ENCODE results near the gene AFF2.

Gene AFF2

GRCh38 chrX:148956352-148956751 lies 455.9 kb downstream of the AFF2 start:
- Histone ChIP-seq H3K4me3 (ENCODE audit: low read depth in 1 of 2, low read length in 1 of 2) (no peak overlapping the region), H3K27ac (no peak overlapping the region), H3K36me3 (peaks cover 56% of the 10 kb centered on the region), H3K4me1 (ENCODE audit: control insufficient read depth in 1 of 2, insufficient read depth in 1 of 2, low read depth in 1 of 2, low read length in 1 of 2) (no peaks in the 10 kb centered on the region), H3K9me3 (no peaks in the 10 kb centered on the region), H3K27me3 (no peaks in the 10 kb centered on the region)
- TF ChIP-seq CTCF (IDR thresholded peaks at IDR 0.05): no peak

GRCh38 chrX:148958901-148959300 lies 458.5 kb downstream of the AFF2 start:
- no peaks in the 10 kb centered on the region for H3K9me3 ChIP-seq
- H3K4me3 ChIP-seq (ENCODE audit: low read depth in 1 of 2, low read length in 1 of 2): no peak overlapping the region
- H3K27me3 ChIP-seq: no peaks in the 10 kb centered on the region
- no peak overlapping the region for H3K27ac ChIP-seq
- TF ChIP-seq CTCF (IDR thresholded peaks at IDR 0.05): no peak
- H3K4me1 ChIP-seq (ENCODE audit: control insufficient read depth in 1 of 2, insufficient read depth in 1 of 2, low read depth in 1 of 2, low read length in 1 of 2): no peaks in the 10 kb centered on the region
- peaks cover 56% of the 10 kb centered on the region for H3K36me3 ChIP-seq

GRCh38 chrX:148960060-148960459 lies 459.6 kb downstream of the AFF2 start:
- H3K4me3 ChIP-seq (ENCODE audit: low read depth in 1 of 2, low read length in 1 of 2): no peak overlapping the region
- no peaks in the 10 kb centered on the region for H3K27me3 ChIP-seq
- H3K36me3 ChIP-seq: peaks cover 50% of the 10 kb centered on the region
- no peak overlapping the region for H3K27ac ChIP-seq
- no peaks in the 10 kb centered on the region for H3K9me3 ChIP-seq
- TF ChIP-seq CTCF (IDR thresholded peaks at IDR 0.05): no peak
- H3K4me1 ChIP-seq (ENCODE audit: control insufficient read depth in 1 of 2, insufficient read depth in 1 of 2, low read depth in 1 of 2, low read length in 1 of 2): no peaks in the 10 kb centered on the region

GRCh38 chrX:148961985-148962384 lies 461.6 kb downstream of the AFF2 start:
- no peaks in the 10 kb centered on the region for H3K27me3 ChIP-seq
- H3K36me3 ChIP-seq: peaks cover 46% of the 10 kb centered on the region
- no peaks in the 10 kb centered on the region for H3K9me3 ChIP-seq
- H3K4me3 ChIP-seq (ENCODE audit: low read depth in 1 of 2, low read length in 1 of 2): no peak overlapping the region
- TF ChIP-seq CTCF (IDR thresholded peaks at IDR 0.05): no peak
- H3K27ac ChIP-seq: no peak overlapping the region
- no peaks in the 10 kb centered on the region for H3K4me1 ChIP-seq (ENCODE audit: control insufficient read depth in 1 of 2, insufficient read depth in 1 of 2, low read depth in 1 of 2, low read length in 1 of 2)

DNA sequence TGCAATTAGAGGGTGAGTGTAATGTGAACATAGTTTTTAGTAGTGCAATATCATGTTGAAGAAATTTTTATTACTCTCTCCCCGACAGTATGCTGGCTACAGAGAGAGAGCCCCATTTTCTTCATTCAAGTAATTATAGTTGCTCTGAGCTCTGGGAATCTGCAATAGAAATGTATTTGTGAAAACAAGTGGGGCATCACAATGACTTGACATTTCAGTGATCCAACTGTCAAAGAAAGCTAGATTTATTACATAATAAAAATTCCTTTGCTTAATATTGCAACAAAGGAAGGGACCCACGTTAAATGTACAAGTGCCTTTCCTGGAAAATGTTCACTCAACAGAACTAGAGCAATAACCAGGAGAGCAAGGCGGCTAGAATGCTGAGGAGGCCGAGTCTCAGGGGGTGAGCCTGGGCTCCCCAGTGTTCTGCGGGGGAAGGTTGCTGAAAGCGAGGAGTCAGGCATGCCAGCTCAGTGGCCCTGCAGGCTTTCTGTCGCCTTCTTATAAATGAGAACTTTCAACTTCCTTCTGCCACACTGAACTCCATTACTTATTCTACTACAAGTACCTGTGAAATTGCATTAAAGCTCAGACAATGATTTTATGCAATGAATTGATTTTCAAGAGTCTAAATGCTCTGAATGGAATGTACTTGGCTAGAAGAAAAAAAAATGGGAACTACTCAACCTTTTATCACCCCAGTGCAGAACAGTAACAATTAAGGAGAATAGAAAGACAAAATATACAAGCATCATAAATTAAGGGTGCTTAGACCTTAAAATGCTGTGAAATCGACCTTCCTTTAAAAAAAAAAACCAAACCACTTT lies 476.4 kb downstream of the AFF2 start:
- Histone ChIP-seq H3K4me1 (ENCODE audit: control insufficient read depth in 1 of 2, insufficient read depth in 1 of 2, low read depth in 1 of 2, low read length in 1 of 2) (no peaks in the 10 kb centered on the region), H3K27ac (no peak overlapping the region), H3K9me3 (no peaks in the 10 kb centered on the region), H3K4me3 (ENCODE audit: low read depth in 1 of 2, low read length in 1 of 2) (no peak overlapping the region), H3K36me3 (peaks cover 49% of the 10 kb centered on the region), H3K27me3 (no peaks in the 10 kb centered on the region)
- no peak for TF ChIP-seq CTCF (IDR thresholded peaks at IDR 0.05)
